Measurements from ENCODE around the gene ASIC2. TPM values are rescaled to one million over a fixed set of nuclear protein-coding genes. Genes with fewer than 3 reads are reported as not detected.

The ASIC2 gene
- total RNA-seq, 1 experiment from 2014 or later: 4.1 TPM

DNA sequence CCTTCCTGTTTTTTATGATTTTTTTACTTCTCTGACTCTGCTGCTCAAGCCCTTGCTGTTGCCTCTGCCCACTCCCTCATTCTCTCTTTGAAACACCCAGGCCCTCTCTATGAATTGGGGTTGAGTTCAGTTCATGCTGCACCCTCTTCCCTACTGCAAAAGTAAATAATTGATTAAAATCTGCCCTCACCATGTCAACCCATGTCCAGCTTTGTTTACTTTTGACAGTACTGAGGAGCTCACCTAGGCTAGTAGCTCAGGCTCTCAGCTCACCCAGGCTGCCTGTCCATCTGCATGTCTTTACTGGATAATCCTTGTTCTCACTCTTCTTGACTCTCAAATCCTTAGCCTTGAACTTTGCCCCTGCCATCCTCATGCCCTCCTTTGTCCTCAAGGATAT lies 206.2 kb downstream of the ASIC2 start:
- in situ Hi-C loops (cut with HindIII; ENCODE audit: low pct_unique_long_range_greater_than_20kb, low sequenced_read_pairs) (no loop called here), intact Hi-C loops (cut with micrococcal nuclease; ENCODE audit: unreplicated experiment) (no loop called here)
- ATAC-seq (no peak), DNase-seq (ENCODE audit: low read depth, low spot score) (no peak)
- Histone ChIP-seq H3K4me3 (ENCODE audit: low read depth in 2 of 2, low read length in 2 of 2) (no peak overlapping the region), H3K27ac (ENCODE audit: low read length) (no peak overlapping the region), H3K4me1 (ENCODE audit: control insufficient read depth, insufficient read depth, low read length) (no peaks in the 10 kb centered on the region), H3K36me3 (ENCODE audit: control insufficient read depth, insufficient read depth, low read length) (no peaks in the 10 kb centered on the region), H3K9me3 (ENCODE audit: control insufficient read depth, insufficient read depth, low read depth, low read length) (no peaks in the 10 kb centered on the region), H3K27me3 (ENCODE audit: control insufficient read depth, insufficient read depth, low read length) (no peaks in the 10 kb centered on the region)
- POLR2A ChIA-PET: interaction anchor here (0.7 kb wide), 1 partner anchor 207 kb away, joined by 6 read pairs; no protein-coding TSS in a partner anchor
- CTCF ChIA-PET: no interaction called here
- BruUV-seq (replicated peaks): no TSS peak
- no peak for TF ChIP-seq POLR2AphosphoS5 (IDR thresholded peaks at IDR 0.05; ENCODE audit: low read depth, low read length)
- TF ChIP-seq, protein P1, sequence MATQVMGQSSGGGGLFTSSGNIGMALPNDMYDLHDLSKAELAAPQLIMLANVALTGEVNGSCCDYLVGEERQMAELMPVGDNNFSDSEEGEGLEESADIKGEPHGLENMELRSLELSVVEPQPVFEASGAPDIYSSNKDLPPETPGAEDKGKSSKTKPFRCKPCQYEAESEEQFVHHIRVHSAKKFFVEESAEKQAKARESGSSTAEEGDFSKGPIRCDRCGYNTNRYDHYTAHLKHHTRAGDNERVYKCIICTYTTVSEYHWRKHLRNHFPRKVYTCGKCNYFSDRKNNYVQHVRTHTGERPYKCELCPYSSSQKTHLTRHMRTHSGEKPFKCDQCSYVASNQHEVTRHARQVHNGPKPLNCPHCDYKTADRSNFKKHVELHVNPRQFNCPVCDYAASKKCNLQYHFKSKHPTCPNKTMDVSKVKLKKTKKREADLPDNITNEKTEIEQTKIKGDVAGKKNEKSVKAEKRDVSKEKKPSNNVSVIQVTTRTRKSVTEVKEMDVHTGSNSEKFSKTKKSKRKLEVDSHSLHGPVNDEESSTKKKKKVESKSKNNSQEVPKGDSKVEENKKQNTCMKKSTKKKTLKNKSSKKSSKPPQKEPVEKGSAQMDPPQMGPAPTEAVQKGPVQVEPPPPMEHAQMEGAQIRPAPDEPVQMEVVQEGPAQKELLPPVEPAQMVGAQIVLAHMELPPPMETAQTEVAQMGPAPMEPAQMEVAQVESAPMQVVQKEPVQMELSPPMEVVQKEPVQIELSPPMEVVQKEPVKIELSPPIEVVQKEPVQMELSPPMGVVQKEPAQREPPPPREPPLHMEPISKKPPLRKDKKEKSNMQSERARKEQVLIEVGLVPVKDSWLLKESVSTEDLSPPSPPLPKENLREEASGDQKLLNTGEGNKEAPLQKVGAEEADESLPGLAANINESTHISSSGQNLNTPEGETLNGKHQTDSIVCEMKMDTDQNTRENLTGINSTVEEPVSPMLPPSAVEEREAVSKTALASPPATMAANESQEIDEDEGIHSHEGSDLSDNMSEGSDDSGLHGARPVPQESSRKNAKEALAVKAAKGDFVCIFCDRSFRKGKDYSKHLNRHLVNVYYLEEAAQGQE (IDR thresholded peaks at IDR 0.05; ENCODE audit: insufficient read depth in 1 of 2, low read depth in 2 of 2, low read length in 1 of 2): no peak
- no peak for TF ChIP-seq TCF7L2 (IDR thresholded peaks at IDR 0.05; ENCODE audit: low read depth, low read length)
- TF ChIP-seq, protein P2, sequence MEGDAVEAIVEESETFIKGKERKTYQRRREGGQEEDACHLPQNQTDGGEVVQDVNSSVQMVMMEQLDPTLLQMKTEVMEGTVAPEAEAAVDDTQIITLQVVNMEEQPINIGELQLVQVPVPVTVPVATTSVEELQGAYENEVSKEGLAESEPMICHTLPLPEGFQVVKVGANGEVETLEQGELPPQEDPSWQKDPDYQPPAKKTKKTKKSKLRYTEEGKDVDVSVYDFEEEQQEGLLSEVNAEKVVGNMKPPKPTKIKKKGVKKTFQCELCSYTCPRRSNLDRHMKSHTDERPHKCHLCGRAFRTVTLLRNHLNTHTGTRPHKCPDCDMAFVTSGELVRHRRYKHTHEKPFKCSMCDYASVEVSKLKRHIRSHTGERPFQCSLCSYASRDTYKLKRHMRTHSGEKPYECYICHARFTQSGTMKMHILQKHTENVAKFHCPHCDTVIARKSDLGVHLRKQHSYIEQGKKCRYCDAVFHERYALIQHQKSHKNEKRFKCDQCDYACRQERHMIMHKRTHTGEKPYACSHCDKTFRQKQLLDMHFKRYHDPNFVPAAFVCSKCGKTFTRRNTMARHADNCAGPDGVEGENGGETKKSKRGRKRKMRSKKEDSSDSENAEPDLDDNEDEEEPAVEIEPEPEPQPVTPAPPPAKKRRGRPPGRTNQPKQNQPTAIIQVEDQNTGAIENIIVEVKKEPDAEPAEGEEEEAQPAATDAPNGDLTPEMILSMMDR (IDR thresholded peaks at IDR 0.05): no peak
- TF ChIP-seq SIN3A (IDR thresholded peaks at IDR 0.05; ENCODE audit: borderline replicate concordance, insufficient read depth, low read depth, low read length): no peak

DNA sequence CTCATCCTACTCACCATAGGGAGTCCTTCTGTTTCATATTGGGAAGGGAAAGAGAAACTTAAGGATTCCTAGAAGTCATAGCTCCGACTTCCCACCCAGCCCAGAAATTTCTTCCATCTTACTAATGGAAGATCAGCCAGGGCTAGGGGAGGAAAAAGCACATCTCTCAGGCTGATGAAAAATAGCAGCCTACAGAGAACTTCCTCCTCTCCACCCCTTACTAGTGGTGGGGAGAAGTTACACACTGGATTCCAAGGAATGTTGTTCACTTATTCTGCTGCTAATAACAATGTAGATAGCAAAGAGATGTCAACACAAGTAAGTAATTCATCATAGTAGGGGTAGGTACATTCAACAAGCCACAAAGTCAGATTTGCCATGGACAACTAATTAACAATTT lies 207.1 kb downstream of the ASIC2 start:
- H3K36me3 ChIP-seq (ENCODE audit: control insufficient read depth, insufficient read depth, low read length): no peaks in the 10 kb centered on the region
- no peaks in the 10 kb centered on the region for H3K4me1 ChIP-seq (ENCODE audit: control insufficient read depth, insufficient read depth, low read length)
- H3K9me3 ChIP-seq (ENCODE audit: control insufficient read depth, insufficient read depth, low read depth, low read length): no peaks in the 10 kb centered on the region
- ChIA-PET POLR2A (no interaction called here), CTCF (no interaction called here)
- intact Hi-C loops (cut with micrococcal nuclease; ENCODE audit: unreplicated experiment): no loop called here
- DNase-seq (ENCODE audit: low read depth, low spot score) (no peak), ATAC-seq (no peak)
- H3K27ac ChIP-seq (ENCODE audit: low read length): no peak overlapping the region
- no TSS peak for BruUV-seq (replicated peaks)
- no peaks in the 10 kb centered on the region for H3K27me3 ChIP-seq (ENCODE audit: control insufficient read depth, insufficient read depth, low read length)
- in situ Hi-C loops (cut with HindIII; ENCODE audit: low pct_unique_long_range_greater_than_20kb, low sequenced_read_pairs): no loop called here
- H3K4me3 ChIP-seq (ENCODE audit: low read depth in 2 of 2, low read length in 2 of 2): no peak overlapping the region
- TF ChIP-seq TCF7L2 (IDR thresholded peaks at IDR 0.05; ENCODE audit: low read depth, low read length) (no peak), SIN3A (IDR thresholded peaks at IDR 0.05; ENCODE audit: borderline replicate concordance, insufficient read depth, low read depth, low read length) (no peak), POLR2AphosphoS5 (IDR thresholded peaks at IDR 0.05; ENCODE audit: low read depth, low read length) (no peak)
- TF ChIP-seq, protein P2 (IDR thresholded peaks at IDR 0.05): no peak
- TF ChIP-seq, protein P1 (IDR thresholded peaks at IDR 0.05; ENCODE audit: insufficient read depth in 1 of 2, low read depth in 2 of 2, low read length in 1 of 2): no peak

All from Panc1 (cell line).